Erythroblast (primary cell): ENCODE data around the gene HNRNPU.
"Not testable (repeated sequence)": the region's sequence is repeated elsewhere in the genome, so short reads cannot be mapped to it uniquely, and the experiment has no call there.

Experiments used
- DNase-seq, 2 experiments: peaks; one replicate each; lab custom pipeline; 2025; lab: John Stamatoyannopoulos, UW
- GATA1 ChIP-seq: IDR thresholded peaks from 2 replicates; pipeline ENCODE4 v1.6.1; 2011; ENCODE audit warnings: low read depth, mild to moderate bottlenecking, control low read depth, low read length, moderate library complexity
- POLR2A ChIP-seq: IDR thresholded peaks from 2 replicates; pipeline ENCODE4 v1.6.1; 2011; ENCODE audit warnings: mild to moderate bottlenecking, low read length

The HNRNPU gene

DNA sequence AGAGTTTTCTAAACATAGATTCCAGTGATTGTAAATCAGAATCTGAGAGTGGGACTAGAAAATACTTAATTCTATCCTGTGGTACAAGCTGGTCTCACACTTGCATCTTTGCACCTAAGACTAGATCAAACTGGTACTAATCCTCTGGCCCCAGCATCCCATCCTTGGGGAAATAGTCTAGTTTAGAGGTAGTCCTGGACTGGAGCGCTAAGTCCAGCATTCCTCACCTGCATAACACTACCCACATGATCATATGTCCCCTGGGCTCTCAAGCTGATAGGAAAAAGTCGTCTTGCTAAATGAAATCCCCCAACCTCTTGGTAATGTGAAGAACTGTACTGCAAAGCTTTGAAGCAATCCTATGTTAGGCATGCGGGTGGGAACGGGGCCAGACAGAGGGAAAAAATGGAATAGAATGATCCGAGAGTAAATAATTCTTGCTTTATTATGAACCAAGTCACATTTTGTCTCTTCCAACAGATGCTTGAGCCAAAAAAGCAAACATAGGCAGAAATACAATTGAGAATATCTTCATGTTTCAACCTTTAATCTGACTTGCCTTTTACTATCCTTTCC lies 24.0 kb downstream of the HNRNPU start:
- TF ChIP-seq POLR2A = no peak
- TF ChIP-seq GATA1 = no peak
- DNase-seq = no peak

DNA sequence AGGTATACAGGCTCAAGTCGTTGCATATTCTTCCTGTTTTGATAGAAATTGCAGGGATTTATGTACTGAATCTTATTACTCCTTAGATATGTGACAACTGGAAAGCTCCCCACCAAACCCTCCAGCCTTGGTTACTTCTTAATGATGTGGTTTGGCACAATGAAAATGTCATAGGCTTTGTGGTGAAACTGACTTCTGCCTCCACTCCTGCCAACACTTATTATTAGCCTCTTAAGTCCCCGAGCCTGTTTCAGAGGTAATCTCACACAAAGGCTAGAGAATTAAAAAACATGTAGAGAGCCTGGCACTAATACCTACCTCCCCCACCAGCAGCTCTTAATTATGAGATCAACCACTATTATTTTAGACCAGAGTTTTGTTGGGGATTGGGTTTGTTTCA lies 24.7 kb downstream of the HNRNPU start:
- DNase-seq = peak; percentile 14 to 16
- TF ChIP-seq POLR2A (no peak), GATA1 (no peak)

DNA sequence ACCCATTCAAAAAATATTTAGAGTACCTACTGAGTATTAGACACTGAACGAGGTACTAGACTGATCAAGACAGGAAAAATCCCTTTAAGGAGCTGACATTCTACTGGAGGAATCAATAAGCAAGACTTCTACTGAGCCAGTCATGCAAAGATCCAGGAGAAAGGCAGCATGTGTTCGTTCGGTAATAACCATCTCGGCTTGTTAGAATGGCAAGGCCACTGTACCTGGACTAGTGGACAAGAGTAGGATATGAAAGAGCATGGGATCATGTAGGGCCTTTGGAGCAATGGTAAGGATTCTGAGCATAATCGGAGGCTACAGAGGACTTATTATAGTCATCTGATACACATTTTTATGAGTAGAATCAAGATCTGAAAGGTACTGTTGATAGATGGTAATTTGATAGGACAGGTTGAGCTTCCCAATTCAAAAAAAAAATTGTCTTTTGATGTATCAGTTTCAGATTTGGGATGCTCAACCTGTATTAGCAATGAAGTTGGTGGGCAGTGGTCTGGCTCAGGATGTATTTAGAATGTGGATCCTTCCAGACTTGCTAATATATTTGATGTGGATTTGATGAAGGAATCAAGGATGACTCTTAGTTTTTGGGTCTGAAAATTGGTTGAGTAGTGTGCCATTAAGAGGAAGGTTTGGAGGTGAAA lies 26.6 kb downstream of the HNRNPU start:
- TF ChIP-seq POLR2A = no peak
- TF ChIP-seq GATA1 = no peak
- peak; percentile 16 to 31 for DNase-seq

DNA sequence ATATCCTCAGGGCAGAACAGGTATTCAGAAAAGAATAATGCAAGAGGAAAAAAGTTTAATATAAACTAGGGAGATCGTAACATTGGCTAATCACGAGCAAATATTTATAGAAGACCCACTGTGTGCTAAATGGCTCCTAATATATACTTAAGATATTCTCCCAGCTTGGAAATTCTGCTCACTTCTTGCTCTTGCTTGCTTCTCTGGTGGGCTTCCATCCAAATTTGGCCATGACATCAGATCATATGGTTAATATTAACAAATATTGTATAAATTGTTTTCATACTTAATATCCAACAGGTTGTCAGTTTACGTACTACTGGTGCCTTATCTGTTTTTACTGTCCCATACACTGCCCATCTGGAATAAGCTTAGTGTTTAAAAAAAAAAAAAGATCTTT lies 27.8 kb downstream of the HNRNPU start:
- TF ChIP-seq POLR2A = no peak
- TF ChIP-seq GATA1 = no peak
- DNase-seq = peak; percentile 35 to 51

DNA sequence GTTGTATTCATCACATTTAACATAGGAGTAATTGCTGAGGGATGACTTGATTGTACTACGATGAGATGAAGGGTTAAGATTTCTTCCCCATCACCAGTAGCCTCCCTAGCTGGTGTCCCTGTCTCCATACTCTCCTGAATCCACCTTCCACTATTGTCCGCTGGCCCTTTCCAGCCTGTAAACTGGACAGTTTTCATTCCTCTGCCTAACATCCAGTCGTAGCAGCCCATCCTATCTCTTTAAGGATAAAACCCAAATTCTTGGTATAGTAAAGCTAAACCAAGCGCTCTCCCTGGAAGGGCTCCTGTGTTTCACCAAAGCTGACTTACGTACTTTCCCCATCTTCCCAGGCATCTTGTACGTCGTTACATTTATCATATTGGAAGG lies 28.2 kb downstream of the HNRNPU start:
- no peak for TF ChIP-seq POLR2A
- DNase-seq = peak; percentile 60 to 69

DNA sequence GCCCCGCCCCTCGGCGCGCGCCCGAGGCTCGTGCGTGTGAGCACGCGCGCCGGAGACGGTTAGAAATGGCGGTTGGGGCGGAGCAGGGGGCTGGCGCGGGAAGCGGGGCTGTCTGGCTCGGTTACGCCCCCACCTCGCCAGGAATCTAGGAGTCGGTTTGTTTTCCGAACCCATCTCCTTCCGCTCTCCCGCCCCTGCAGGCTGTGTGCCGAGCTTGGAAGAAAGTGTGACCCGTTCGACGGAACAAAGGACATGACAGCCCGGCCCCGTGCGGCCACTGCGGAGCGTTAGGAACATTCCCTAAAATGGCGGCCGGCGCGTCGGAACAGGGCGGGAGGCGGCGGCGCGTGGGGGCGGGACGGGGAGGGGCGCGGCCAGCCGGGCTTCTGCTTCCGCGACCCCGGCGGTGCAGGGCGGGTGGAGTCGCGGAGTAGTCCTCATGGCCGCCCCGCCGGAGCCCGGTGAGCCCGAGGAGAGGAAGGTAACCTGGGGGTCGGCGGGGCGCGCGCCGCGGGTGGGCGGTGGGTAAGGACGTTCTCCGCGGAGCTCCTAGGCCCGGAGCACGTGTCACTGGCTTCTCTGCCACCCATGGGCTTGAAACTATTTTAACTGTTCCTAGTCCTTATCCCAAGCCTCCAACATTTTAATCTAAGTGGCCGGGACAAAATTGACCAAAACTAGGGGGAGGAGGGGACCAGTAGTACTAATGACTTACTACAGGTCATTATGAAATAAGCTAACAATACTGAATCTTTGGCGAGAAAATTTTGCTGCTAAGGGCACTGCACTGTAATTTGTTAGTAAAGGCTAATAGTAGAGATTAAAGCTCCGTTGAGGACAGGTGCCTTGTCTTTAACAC lies 28.8 kb downstream of the HNRNPU start, which contains the start of gene COX20:
TSS of gene COX20 (plus strand) at position 383 of the 859 bp plus-strand sequence. CDS start at position 440, 57 bp downstream.
- TF ChIP-seq POLR2A (peak; percentile 70), GATA1 (no peak)
- DNase-seq = peak; percentile 94 to 96

DNA sequence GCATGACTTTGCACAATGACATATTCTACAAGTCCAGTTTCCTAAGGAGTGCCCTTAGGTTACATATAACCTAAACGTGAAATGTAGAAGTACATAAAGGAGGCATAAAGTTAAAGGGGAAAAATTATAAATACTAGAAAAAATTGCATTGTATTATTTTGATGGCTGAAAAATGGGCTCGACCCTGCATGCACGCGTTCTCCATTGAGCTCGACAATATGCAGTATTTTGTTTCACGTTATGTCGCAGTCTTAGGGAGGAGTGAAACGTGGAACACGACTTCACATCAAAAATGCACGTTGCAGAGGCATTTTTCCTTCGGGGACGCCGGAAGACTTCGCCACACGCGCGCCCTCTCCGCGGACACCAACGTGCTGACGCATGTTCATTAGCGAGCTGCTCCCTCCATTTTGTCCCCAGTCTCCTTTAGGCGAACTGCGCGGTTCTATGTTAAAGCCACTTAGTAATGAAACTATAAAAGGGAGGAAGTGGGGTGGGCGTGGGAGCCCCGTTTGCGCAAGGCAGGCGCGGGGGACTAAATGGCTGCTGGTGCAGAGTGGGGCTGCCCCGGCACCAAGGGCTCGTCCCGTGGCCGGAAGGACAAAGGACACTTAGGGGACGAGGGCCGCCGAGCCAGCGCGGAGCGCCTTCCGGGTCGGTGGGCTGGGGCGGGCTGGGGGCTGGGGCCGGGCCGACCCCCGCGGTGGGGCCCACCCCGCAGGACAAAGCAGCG lies 29.6 kb downstream of the HNRNPU start:
- peak; percentile 94 for DNase-seq
- TF ChIP-seq GATA1 = no peak
- peak; percentile 86 for TF ChIP-seq POLR2A

DNA sequence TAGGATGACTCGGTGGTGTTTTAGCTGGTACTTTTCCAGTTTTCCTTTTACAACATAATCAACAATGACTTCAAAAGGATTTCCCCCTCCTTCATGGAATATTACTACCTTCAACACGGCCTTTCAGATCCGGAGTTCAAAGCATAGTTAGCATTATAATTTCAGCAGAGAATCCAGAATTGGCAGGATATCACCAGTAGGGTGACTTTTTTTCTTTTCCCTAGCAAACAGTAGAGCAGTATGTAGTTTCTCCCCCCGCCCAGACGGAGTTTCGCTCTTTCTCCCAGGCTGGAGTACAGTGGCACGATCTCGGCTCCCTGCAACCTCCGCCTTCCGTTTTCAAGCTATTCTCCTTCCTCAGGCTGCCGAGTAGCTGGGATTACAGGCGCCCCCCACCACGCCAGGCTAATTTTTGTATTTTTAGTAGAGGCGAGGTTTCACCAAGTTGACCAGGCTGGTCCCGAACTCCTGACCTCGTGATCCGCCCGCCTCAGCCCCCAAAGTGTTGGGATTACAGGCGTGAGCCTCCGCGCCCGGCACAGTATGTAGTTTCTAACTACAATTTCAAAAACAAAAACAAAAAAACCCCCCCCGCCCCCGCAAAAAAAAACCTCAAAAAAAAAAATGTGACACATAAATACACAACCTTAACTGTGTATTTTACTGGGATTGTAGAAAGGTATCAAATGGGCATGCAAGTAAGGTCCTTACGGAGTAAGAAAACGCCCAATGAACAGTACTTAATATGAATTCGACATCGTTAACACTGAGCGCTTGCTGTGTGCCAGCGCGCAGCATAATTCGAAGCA lies 30.4 kb downstream of the HNRNPU start:
- peak; percentile 90 to 91 for DNase-seq
- TF ChIP-seq POLR2A = peak; percentile 65
- no peak for TF ChIP-seq GATA1

DNA sequence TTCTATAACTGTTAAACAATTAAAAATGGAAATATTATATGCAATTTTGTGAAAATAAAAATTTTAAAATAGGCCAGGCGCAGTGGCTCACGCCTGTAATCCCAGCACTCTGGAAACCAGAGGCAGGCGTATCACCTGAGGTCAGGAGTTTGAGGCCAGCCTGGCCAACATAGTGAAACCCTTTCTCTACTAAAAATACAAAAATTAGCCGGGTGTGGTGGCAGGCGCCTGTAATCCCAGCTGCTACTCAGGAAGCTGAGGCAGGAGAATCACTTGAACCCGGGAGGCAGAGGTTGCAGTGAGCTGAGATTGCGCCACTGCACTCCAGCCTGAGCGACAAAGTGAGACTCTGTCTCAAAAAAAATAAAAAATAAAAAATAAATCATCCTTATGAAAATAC lies 31.1 kb downstream of the HNRNPU start:
- DNase-seq = not testable (repeated sequence)

DNA sequence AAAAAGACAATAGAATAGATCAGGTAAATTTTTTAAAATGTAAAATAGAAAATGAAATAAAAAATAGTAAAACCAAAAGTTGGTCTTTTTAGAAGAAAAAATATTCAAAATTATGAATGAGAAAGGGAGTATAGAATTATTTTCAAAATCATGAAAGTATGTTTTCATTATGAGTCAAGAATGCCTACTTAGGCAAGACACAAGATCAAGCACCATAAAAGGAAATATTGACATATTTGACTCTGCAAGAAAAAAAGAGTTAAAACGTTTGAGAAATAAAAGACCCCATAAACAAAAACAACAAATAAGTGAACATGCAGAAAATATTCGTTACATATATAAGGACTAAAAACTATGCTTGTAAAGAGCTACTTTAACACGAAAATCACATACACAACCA lies 33.7 kb downstream of the HNRNPU start:
- no peak for DNase-seq
- TF ChIP-seq POLR2A = no peak
- no peak for TF ChIP-seq GATA1

DNA sequence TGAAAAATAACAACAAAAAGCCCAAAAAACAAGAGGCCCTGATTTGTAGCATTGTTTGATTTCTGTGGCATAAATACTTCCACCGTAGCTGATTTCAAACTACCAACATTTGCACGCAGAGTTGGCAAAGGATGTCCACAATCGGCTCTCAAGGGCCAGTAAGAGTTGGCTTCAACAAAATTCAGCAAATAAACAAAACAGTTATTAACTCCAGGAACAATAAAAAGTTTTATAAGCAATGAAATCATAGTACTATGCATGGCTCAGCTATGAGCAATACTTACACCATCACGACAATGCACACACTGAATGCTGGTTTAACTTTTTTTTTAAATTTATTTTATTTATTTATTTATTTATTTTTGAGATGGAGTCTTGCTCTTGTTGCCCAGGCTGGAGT lies 37.6 kb downstream of the HNRNPU start:
- TF ChIP-seq POLR2A (no peak), GATA1 (no peak)
- no peak for DNase-seq

DNA sequence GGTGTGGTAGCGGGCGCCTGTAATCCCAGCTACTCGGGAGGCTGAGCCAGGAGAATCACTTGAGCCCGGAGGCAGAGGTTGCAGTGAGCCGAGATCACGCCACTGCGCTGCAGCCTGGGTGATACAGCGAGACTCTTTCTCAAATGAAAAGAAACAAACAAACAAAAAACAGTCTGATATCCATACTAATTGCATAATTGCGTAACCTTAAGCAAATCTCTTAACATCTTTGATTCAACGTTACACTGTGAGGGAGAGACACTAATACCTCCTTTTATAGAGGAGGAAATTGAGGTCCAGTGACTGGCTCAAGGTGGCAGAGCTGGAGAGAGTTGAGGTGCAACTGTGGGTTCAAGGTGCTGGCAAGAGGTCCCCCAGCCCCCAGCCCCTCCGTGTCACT lies 41.5 kb downstream of the HNRNPU start:
- DNase-seq = no peak
- TF ChIP-seq POLR2A (no peak), GATA1 (no peak)

DNA sequence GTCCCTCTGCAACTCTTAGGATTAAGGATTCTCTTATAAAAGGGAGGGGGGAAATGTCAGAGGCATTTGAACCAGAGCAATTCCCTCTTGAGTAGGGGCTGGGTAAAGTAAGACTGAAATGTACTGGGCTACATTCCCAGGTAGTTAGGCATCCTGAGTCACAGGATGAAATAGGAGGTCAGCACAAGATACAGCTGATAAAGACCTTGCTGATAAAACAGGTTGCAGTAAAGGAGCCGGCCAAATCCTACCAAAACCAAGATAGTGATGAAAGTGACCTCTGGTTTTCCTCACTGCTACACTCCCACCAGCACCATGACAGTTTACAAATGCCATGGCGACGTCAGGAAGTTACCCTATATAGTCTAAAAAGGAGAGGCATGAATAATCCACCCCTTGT lies 43.2 kb downstream of the HNRNPU start:
- DNase-seq = no peak
- TF ChIP-seq POLR2A = no peak
- no peak for TF ChIP-seq GATA1
